CMK (cell line): ENCODE measurements around the gene RHAG.

ENCODE experiments used
- DNase-seq: peaks from one replicate; pipeline ENCODE4 v3.0.0-alpha.2; 2010; ENCODE audit warnings: low read depth

RHAG gene

GRCh38 chr6:49564552-49564951 is 72.1 kb downstream of the RHAG start:
- DNase-seq: no peak

DNA sequence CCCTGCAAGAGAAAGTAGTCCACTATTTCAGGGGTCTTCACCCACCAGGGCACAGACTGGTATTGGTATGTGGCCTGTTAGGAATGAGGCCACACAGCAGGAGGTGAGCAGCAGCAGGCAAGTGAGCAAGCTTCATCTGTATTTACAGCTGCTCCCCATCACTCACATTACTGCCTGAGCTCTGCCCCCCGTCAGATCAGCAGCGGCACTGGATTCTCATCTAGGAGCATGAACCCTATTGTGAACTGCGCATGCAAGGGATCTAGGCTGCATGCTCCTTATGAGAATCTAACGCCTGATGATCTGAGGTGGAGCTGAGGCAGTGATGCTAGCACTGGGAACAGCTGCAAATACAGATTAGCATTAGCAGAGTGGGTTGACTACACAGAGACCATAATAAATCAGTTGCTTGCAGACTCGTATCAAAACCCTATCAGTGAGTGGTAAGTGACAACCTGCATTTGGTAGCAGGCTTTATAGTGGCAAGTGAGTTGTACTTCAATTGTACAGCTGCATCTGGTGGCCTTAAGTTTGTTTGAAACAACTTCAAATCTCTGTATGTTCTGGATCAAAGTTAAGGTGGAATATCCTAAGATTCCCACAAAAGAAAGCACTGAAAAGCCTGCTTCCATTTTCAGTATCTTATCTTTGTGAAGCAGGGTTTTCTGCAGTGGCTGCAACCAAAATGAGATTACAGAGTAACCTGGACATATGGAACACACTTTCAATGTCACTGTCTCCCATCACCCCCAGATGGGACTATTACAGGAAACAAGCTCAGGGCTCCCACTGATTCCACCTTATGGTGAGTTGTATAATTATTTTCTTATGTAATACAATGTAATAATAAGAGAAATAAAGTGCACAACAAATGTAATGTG is 73.4 kb downstream of the RHAG start:
- DNase-seq: no peak

GRCh38 chr6:49558238-49558637 is 78.4 kb downstream of the RHAG start:
- DNase-seq: no peak

DNA sequence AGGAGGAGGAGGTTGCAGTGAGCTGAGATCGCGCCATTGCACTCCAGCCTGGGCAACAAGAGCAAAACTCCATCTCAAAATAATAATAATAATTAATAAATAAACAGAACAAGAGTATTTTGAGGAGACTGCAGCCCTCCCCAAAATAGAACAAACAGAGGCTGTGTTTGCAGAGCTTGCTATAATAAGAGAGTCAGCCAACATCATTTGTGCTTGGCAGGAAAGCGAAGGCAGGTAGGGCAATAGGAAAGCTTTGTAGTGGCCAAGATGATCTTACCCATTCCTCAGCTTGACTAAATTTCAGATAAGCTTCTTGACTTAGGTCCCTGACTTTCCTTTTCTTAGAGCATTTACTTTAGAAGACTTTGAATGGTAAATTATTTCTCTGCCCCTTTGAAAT is 79.5 kb downstream of the RHAG start:
- DNase-seq: no peak

DNA sequence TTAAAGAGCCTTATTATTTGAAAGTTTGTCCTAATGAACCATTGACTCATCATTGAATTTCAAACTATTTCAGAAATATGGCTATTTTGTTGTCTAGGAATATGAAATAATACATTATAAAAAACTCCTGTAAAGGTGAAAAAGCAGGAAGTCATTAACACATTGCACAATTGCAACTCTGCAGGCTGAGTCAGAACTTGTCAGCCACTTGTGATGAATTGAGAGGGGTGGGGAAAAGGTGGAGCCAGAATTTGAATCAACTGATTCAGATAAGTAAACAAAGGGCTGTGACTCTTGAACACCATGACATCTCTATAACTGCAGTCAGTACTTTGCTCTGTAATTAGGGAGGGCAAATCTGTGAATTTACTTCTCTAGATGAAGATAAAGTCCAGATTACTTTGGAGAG is 80.2 kb downstream of the RHAG start:
- DNase-seq: no peak

DNA sequence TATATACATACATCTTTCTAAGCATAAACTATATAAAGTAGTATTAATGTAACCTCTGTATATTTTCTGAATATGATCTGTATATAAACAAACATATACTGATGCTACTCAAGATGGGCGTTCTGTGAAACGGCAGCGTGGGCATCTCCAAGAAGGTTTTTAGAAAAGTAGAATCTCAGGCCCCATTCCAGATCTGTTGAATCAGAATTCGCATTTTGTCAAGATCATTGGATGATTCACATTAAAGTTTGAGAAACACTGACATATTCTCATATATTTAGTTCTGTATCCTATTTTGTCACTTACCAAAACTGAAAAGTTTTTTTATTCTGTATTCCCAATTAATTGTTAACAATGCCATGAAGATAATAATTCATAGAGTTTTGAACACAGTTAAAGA is 80.7 kb downstream of the RHAG start:
- no peak for DNase-seq
